Measurements from ENCODE around the gene PNRC1. TPM values are rescaled to one million over a fixed set of nuclear protein-coding genes. Genes with fewer than 3 reads are reported as not detected.

Gene PNRC1
- total RNA-seq, 1 donor from 2014 or later, result 236 TPM

DNA sequence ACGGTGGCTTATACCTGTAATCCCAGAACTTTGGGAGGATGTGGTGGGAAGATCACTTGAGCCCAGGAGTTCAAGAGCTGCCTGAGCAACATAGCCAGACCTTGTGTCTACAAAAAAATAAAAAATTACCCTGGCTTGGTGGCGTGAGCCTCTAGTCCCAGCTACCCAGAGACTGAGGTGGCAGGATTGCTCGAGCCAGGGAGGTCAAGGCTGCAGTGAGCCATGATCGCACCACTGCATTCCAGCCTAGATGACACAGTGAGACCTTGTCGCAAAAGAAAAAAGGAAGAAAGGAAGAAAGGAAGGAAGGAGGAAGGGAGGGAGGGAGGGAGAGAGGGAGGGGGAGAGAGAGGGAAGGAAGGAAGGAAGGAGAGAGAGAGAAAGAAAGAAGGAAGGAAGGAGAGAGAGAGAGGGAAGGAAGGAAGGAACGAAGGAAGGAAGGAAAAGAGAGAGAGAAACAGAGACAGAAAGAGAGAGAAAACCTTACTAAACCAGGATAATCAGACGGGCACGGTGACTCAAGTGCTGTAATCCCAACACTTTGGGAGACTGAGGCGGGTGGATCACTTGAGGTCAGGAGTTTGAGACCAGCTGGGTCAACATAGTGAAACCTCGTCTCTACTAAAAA, 10.9 kb upstream of the PNRC1 start:
- no peak overlapping the region for H3K4me3 ChIP-seq
- peaks cover 15% of the 10 kb centered on the region for H3K4me1 Mint-ChIP-seq
- TF ChIP-seq, protein P1, sequence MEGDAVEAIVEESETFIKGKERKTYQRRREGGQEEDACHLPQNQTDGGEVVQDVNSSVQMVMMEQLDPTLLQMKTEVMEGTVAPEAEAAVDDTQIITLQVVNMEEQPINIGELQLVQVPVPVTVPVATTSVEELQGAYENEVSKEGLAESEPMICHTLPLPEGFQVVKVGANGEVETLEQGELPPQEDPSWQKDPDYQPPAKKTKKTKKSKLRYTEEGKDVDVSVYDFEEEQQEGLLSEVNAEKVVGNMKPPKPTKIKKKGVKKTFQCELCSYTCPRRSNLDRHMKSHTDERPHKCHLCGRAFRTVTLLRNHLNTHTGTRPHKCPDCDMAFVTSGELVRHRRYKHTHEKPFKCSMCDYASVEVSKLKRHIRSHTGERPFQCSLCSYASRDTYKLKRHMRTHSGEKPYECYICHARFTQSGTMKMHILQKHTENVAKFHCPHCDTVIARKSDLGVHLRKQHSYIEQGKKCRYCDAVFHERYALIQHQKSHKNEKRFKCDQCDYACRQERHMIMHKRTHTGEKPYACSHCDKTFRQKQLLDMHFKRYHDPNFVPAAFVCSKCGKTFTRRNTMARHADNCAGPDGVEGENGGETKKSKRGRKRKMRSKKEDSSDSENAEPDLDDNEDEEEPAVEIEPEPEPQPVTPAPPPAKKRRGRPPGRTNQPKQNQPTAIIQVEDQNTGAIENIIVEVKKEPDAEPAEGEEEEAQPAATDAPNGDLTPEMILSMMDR (IDR thresholded peaks at IDR 0.05), result no peak
- TF ChIP-seq EZH2phosphoT487 (IDR thresholded peaks at IDR 0.05), result no peak
- no peak for TF ChIP-seq EZH2 (IDR thresholded peaks at IDR 0.05)

DNA sequence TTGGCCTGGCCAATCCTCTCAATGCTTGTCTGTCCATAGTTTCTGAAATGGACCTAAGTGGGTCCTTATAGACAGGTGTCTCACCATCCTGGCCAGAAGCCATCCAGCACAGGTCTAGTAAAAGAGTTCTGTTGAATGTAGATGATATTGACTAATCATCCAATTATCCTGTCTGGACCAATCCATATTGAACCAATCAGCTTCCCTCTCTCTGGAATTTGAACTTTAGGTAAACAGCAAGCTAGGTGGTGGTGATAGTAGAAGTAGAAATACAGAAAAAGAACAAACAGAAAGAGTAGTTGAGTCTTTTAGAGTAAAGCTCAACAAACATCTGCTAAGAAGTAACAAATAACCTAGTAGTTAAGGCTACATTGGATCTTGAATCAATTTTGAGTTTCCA, 9.5 kb upstream of the PNRC1 start:
- H3K9me3 Mint-ChIP-seq, result no peaks in the 10 kb centered on the region
- H3K79me2 ChIP-seq (ENCODE audit: low read depth), result no peaks in the 10 kb centered on the region
- H2AFZ ChIP-seq (replicated peaks), result no peak overlapping the region

More for the DNA sequence above, 10.9 kb upstream of the PNRC1 start:
- DNase-seq (ENCODE audit: low spot score), result no peak
- Mint-ChIP-seq H3K27ac (no peak overlapping the region), H3K36me3 (no peaks in the 10 kb centered on the region), H3K27me3 (ENCODE audit: insufficient read depth, low read depth) (peaks cover 5% of the 10 kb centered on the region), H3K4me3 (no peak overlapping the region), H3K9me3 (no peaks in the 10 kb centered on the region)
- no peaks in the 10 kb centered on the region for H3K79me2 ChIP-seq (ENCODE audit: low read depth)
- H3K9ac ChIP-seq, result no peak overlapping the region
- peaks cover 13% of the 10 kb centered on the region for H3F3A ChIP-seq (ENCODE audit: low read depth)
- peaks cover 24% of the 10 kb centered on the region for H3K4me1 ChIP-seq
- H3K27me3 ChIP-seq, result no peaks in the 10 kb centered on the region
- no peaks in the 10 kb centered on the region for H3K36me3 ChIP-seq
- no peaks in the 10 kb centered on the region for H3K9me3 ChIP-seq (ENCODE audit: low read depth)
- H2AFZ ChIP-seq (replicated peaks), result no peak overlapping the region
- no peak overlapping the region for H3K27ac ChIP-seq
- H3K4me2 ChIP-seq, result no peak overlapping the region
- no peaks in the 10 kb centered on the region for H4K20me1 ChIP-seq (ENCODE audit: low read depth)

DNA sequence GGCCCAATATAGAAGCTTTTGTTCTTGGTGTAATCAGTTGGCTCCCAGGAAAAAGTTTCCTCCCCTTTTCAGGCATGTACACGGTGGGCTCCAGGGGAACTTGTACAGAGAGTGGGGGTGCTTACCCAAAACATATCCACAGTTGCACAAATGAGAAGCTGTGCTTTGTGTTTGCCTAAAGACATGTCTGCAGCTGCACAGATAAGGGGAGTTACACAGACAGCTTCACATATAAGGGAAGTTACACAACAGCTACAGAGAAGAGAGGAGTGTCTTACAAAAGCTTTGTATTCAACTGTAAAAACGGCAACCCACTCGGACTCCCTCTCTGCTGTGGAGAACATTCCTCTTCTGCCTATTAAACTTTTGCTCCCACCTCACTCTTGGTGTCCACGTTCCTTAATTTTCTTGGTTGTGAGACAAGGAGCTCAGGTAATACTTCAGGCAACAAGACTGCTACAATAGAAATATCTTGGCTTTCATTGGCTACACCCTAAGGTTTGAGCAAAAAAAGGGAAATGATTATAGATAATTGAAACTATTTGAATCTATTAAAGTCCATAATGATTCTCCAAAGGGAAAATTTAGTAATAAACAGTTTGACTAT, 7.4 kb upstream of the PNRC1 start:
- TF ChIP-seq EZH2phosphoT487 (IDR thresholded peaks at IDR 0.05), result no peak
- no peak for TF ChIP-seq EZH2 (IDR thresholded peaks at IDR 0.05)
- TF ChIP-seq, protein P1 (IDR thresholded peaks at IDR 0.05), result no peak
- no peaks in the 10 kb centered on the region for H4K20me1 ChIP-seq (ENCODE audit: low read depth)
- H3K9ac ChIP-seq, result no peak overlapping the region
- H3K36me3 Mint-ChIP-seq, result no peaks in the 10 kb centered on the region
- H3K4me3 Mint-ChIP-seq, result no peak overlapping the region
- peak overlapping the region; percentile 87 for H2AFZ ChIP-seq (replicated peaks)
- H3K79me2 ChIP-seq (ENCODE audit: low read depth), result no peaks in the 10 kb centered on the region
- H3K27ac ChIP-seq, result no peak overlapping the region
- no peaks in the 10 kb centered on the region for H3K9me3 ChIP-seq (ENCODE audit: low read depth)
- H3K27ac Mint-ChIP-seq, result no peak overlapping the region
- H3K4me1 ChIP-seq, result peaks cover 13% of the 10 kb centered on the region
- H3K9me3 Mint-ChIP-seq, result no peaks in the 10 kb centered on the region
- H3F3A ChIP-seq (ENCODE audit: low read depth), result no peaks in the 10 kb centered on the region
- H3K27me3 Mint-ChIP-seq (ENCODE audit: insufficient read depth, low read depth), result peaks cover 4% of the 10 kb centered on the region
- H3K36me3 ChIP-seq, result no peaks in the 10 kb centered on the region
- H3K4me3 ChIP-seq, result no peak overlapping the region
- peaks cover 5% of the 10 kb centered on the region for H3K4me1 Mint-ChIP-seq
- peak overlapping the region; percentile 47 for H3K4me2 ChIP-seq
- H3K27me3 ChIP-seq, result no peaks in the 10 kb centered on the region
- DNase-seq (ENCODE audit: low spot score), result peak; percentile 15

More for the DNA sequence above, 9.5 kb upstream of the PNRC1 start:
- TF ChIP-seq, protein P1 (IDR thresholded peaks at IDR 0.05), result no peak
- TF ChIP-seq EZH2 (IDR thresholded peaks at IDR 0.05) (no peak), EZH2phosphoT487 (IDR thresholded peaks at IDR 0.05) (no peak)
- Mint-ChIP-seq H3K4me1 (peaks cover 15% of the 10 kb centered on the region), H3K27me3 (ENCODE audit: insufficient read depth, low read depth) (peaks cover 5% of the 10 kb centered on the region), H3K36me3 (no peaks in the 10 kb centered on the region), H3K4me3 (no peak overlapping the region), H3K27ac (no peak overlapping the region)
- Histone ChIP-seq H3K27me3 (no peaks in the 10 kb centered on the region), H4K20me1 (ENCODE audit: low read depth) (no peaks in the 10 kb centered on the region), H3K27ac (no peak overlapping the region), H3K4me1 (peaks cover 24% of the 10 kb centered on the region), H3K4me2 (no peak overlapping the region), H3F3A (ENCODE audit: low read depth) (peaks cover 13% of the 10 kb centered on the region), H3K4me3 (no peak overlapping the region), H3K36me3 (no peaks in the 10 kb centered on the region), H3K9ac (no peak overlapping the region), H3K9me3 (ENCODE audit: low read depth) (no peaks in the 10 kb centered on the region)
- DNase-seq (ENCODE audit: low spot score), result no peak
